ENCODE data around the gene SYMPK. TPM values are rescaled to one million over a fixed set of nuclear protein-coding genes. Genes with fewer than 3 reads are reported as not detected.

SYMPK gene
- total RNA-seq, 2 donors from 2014 or later: 55.7 to 101 TPM

- intact Hi-C loops (cut with DNase I): no loop called here
- Histone ChIP-seq H3K4me3 (peak overlapping the region; percentile 77), H3K4me1 (peaks cover 6% of the 10 kb centered on the region), H3K36me3 (no peaks in the 10 kb centered on the region), H3K9me3 (no peaks in the 10 kb centered on the region), H3K9ac (ENCODE audit: low read depth in 2 of 2, low read length in 2 of 2) (peak overlapping the region; percentile 64 to 83), H3K27me3 (no peaks in the 10 kb centered on the region), H3K27ac (peak overlapping the region; percentile 61)
- no peak for DNase-seq
- no peak for TF ChIP-seq CTCF (IDR thresholded peaks at IDR 0.05)
Measured at GRCh38 chr19:45864629-45865082, 1.7 kb upstream of the SYMPK start.

- Histone ChIP-seq H3K9me3 (no peaks in the 10 kb centered on the region), H3K4me1 (peaks cover 6% of the 10 kb centered on the region), H3K9ac (ENCODE audit: low read depth in 2 of 2, low read length in 2 of 2) (peak within 1 kb of the TSS; percentile 64 to 96), H3K27me3 (no peaks in the 10 kb centered on the region), H3K4me3 (peak within 1 kb of the TSS; percentile 77), H3K27ac (peak within 1 kb of the TSS; percentile 61), H3K36me3 (no peaks in the 10 kb centered on the region)
- DNase-seq: peak; percentile 80
- intact Hi-C loops (cut with DNase I): loop anchor here (1.0 kb wide), 1 partner anchor 19 kb away; no protein-coding TSS in a partner anchor
- TF ChIP-seq CTCF (IDR thresholded peaks at IDR 0.05): peak; percentile 76
Measured at GRCh38 chr19:45863840-45864628, 1.1 kb upstream of the SYMPK start, which contains the start of gene FOXA3. TSS of gene FOXA3 (plus strand) at chr19:45864326. CDS start at chr19:45864457, 131 bp downstream.

GRCh38 chr19:45863335-45863839, 440 bp upstream of the SYMPK start:
- Histone ChIP-seq H3K4me3 (peak overlapping the region; percentile 77), H3K9ac (ENCODE audit: low read depth in 2 of 2, low read length in 2 of 2) (peak overlapping the region in 1 of 2 donors; percentile 96), H3K36me3 (no peaks in the 10 kb centered on the region), H3K4me1 (peaks cover 6% of the 10 kb centered on the region), H3K9me3 (no peaks in the 10 kb centered on the region), H3K27me3 (no peaks in the 10 kb centered on the region), H3K27ac (peak overlapping the region; percentile 55)
- intact Hi-C loops (cut with DNase I): loop anchor here (1.0 kb wide), 1 partner anchor 20 kb away; no protein-coding TSS in a partner anchor
- no peak for DNase-seq
- no peak for TF ChIP-seq CTCF (IDR thresholded peaks at IDR 0.05)

GRCh38 chr19:45862271-45862563, 730 bp downstream of the SYMPK start:
- no peak for DNase-seq
- Histone ChIP-seq H3K4me1 (peaks cover 6% of the 10 kb centered on the region), H3K9me3 (no peaks in the 10 kb centered on the region), H3K4me3 (peak overlapping the region; percentile 77), H3K27ac (peak overlapping the region; percentile 89), H3K27me3 (no peaks in the 10 kb centered on the region), H3K36me3 (no peaks in the 10 kb centered on the region), H3K9ac (ENCODE audit: low read depth in 2 of 2, low read length in 2 of 2) (peak overlapping the region in 1 of 2 donors; percentile 96)
- TF ChIP-seq CTCF (IDR thresholded peaks at IDR 0.05): no peak
- intact Hi-C loops (cut with DNase I): no loop called here

- no peak overlapping the region for H3K27ac ChIP-seq
- no peak for DNase-seq
- H3K36me3 ChIP-seq: no peaks in the 10 kb centered on the region
- no peak for TF ChIP-seq CTCF (IDR thresholded peaks at IDR 0.05)
- H3K4me1 ChIP-seq: peaks cover 6% of the 10 kb centered on the region
- no peaks in the 10 kb centered on the region for H3K27me3 ChIP-seq
- no peaks in the 10 kb centered on the region for H3K9me3 ChIP-seq
- intact Hi-C loops (cut with DNase I): no loop called here
- H3K9ac ChIP-seq (ENCODE audit: low read depth in 2 of 2, low read length in 2 of 2): no peak overlapping the region
- H3K4me3 ChIP-seq: no peak overlapping the region
Measured at GRCh38 chr19:45860359-45861259, 2.3 kb downstream of the SYMPK start.
